CD4-positive, alpha-beta T cell treated with Interleukin-6 for 4 hours (primary cell): ENCODE results near the gene DCAF11.

Source experiments
- DNase-seq: peaks from one replicate; pipeline ENCODE4 v3.0.0-alpha.2; 2020; ENCODE audit warnings: mixed read lengths

Gene DCAF11

GRCh38 chr14:24079491-24080141, 35.0 kb upstream of the DCAF11 start:
- no peak for DNase-seq

- DNase-seq = no peak
Observed at GRCh38 chr14:24080142-24080530, 34.4 kb upstream of the DCAF11 start.

- DNase-seq = peak; percentile 86
Observed at GRCh38 chr14:24080888-24081738, 33.5 kb upstream of the DCAF11 start.

- no peak for DNase-seq
Observed at GRCh38 chr14:24081739-24082211, 32.8 kb upstream of the DCAF11 start.

- no peak for DNase-seq
Observed at GRCh38 chr14:24082411-24083080, 32.0 kb upstream of the DCAF11 start.

GRCh38 chr14:24083462-24083861, 31.1 kb upstream of the DCAF11 start:
- no peak for DNase-seq

GRCh38 chr14:24084440-24084839, 30.1 kb upstream of the DCAF11 start:
- DNase-seq = no peak

- DNase-seq = no peak
Observed at GRCh38 chr14:24085215-24085614, 29.4 kb upstream of the DCAF11 start.

GRCh38 chr14:24086193-24086955, 28.2 kb upstream of the DCAF11 start:
- DNase-seq = no peak

GRCh38 chr14:24087004-24087403, 27.6 kb upstream of the DCAF11 start:
- no peak for DNase-seq

- DNase-seq = no peak
Observed at GRCh38 chr14:24088095-24088494, 26.5 kb upstream of the DCAF11 start.

GRCh38 chr14:24089890-24090289, 24.7 kb upstream of the DCAF11 start:
- no peak for DNase-seq

GRCh38 chr14:24092110-24092504, 22.5 kb upstream of the DCAF11 start:
- no peak for DNase-seq

GRCh38 chr14:24092505-24093206, 21.9 kb upstream of the DCAF11 start:
- no peak for DNase-seq

- DNase-seq = peak; percentile 13
Observed at GRCh38 chr14:24093207-24093900, 21.2 kb upstream of the DCAF11 start.

GRCh38 chr14:24093901-24094840, 20.4 kb upstream of the DCAF11 start, which contains the start of gene PCK2:
TSS of gene PCK2 (plus strand) at chr14:24094311. CDS start at chr14:24094406, 95 bp downstream.
- DNase-seq = peak; percentile 83

GRCh38 chr14:24094841-24095270, 19.7 kb upstream of the DCAF11 start:
- DNase-seq = peak; percentile 10

GRCh38 chr14:24095271-24096068, 19.1 kb upstream of the DCAF11 start:
- peak; percentile 29 for DNase-seq

- DNase-seq = no peak
Observed at GRCh38 chr14:24096545-24097181, 17.9 kb upstream of the DCAF11 start.
